NT2/D1 (cell line): ENCODE results near the gene MPIG6B.
"Not testable (repeated sequence)": the region's sequence is repeated elsewhere in the genome, so short reads cannot be mapped to it uniquely, and the experiment has no call there.

Experiments
- DNase-seq: peaks from one replicate; pipeline ENCODE4 v3.0.0-alpha.2; 2011; ENCODE audit warnings: low read depth, low spot score
- H3K27me3 ChIP-seq: 2 replicates; pipeline ENCODE4 v1.6.0; 2011; ENCODE audit warnings: mild to moderate bottlenecking; ENCODE audit not compliant: insufficient read length, insufficient read depth
- H3K36me3 ChIP-seq: 2 replicates; pipeline ENCODE4 v1.6.1; 2011; ENCODE audit warnings: mild to moderate bottlenecking, low read length, mixed read lengths; ENCODE audit not compliant: insufficient read depth, insufficient read length
- H3K4me1 ChIP-seq: 2 replicates; pipeline ENCODE4 v1.5.1; 2011; ENCODE audit not compliant: insufficient read depth, insufficient read length
- H3K4me3 ChIP-seq: 2 replicates; pipeline ENCODE4 v1.5.1; 2011; ENCODE audit warnings: low read depth; ENCODE audit not compliant: insufficient read length
- H3K9ac ChIP-seq: 2 replicates; pipeline ENCODE4 v1.6.0; 2011; ENCODE audit warnings: low read depth; ENCODE audit not compliant: insufficient read length
- H3K9me3 ChIP-seq: 2 replicates; pipeline ENCODE4 v1.5.1; 2011; ENCODE audit warnings: mild to moderate bottlenecking, low read length; ENCODE audit not compliant: insufficient read depth
- SUZ12 ChIP-seq: IDR thresholded peaks from 2 replicates; pipeline ENCODE4 v1.6.1; 2011; ENCODE audit not compliant: insufficient read length, insufficient read depth; ENCODE audit errors: extremely low read depth
- YY1 ChIP-seq: IDR thresholded peaks from 2 replicates; pipeline ENCODE4 v1.6.1; 2011; ENCODE audit not compliant: insufficient read length, insufficient read depth
- ZNF274 ChIP-seq: IDR thresholded peaks from 2 replicates; pipeline ENCODE4 v1.6.1; 2011; ENCODE audit warnings: mild to moderate bottlenecking, low read depth, low read length

MPIG6B gene

DNA sequence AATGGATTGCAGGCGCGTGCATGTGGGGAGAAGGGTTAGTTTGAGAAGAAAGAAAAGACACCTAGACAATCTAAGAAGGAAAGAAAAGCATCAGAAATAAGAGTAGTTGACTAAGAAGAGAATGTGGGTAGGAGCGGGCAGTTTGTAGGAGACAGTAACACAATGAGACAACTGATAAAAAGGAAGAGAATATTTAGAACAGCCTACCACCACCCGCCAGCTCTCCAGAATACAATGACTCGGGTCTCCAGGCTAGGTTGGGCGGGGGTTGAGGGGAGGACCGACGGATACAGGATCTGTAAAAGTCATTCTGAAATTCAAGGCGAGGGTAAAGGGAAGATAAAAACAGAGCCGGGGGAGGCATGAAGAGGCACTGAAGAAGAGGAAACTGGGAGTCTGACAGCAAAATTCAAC is 20.8 kb upstream of the MPIG6B start:
- no peak for TF ChIP-seq SUZ12
- TF ChIP-seq YY1 = no peak
- TF ChIP-seq ZNF274 = no peak
- peak overlapping the region; percentile 87 for H3K4me3 ChIP-seq
- DNase-seq = no peak
- H3K27me3 ChIP-seq = no peaks in the 10 kb centered on the region
- H3K9me3 ChIP-seq = no peaks in the 10 kb centered on the region
- peaks cover 31% of the 10 kb centered on the region for H3K36me3 ChIP-seq
- H3K4me1 ChIP-seq = peaks cover 5% of the 10 kb centered on the region
- peak overlapping the region; percentile 93 for H3K9ac ChIP-seq

DNA sequence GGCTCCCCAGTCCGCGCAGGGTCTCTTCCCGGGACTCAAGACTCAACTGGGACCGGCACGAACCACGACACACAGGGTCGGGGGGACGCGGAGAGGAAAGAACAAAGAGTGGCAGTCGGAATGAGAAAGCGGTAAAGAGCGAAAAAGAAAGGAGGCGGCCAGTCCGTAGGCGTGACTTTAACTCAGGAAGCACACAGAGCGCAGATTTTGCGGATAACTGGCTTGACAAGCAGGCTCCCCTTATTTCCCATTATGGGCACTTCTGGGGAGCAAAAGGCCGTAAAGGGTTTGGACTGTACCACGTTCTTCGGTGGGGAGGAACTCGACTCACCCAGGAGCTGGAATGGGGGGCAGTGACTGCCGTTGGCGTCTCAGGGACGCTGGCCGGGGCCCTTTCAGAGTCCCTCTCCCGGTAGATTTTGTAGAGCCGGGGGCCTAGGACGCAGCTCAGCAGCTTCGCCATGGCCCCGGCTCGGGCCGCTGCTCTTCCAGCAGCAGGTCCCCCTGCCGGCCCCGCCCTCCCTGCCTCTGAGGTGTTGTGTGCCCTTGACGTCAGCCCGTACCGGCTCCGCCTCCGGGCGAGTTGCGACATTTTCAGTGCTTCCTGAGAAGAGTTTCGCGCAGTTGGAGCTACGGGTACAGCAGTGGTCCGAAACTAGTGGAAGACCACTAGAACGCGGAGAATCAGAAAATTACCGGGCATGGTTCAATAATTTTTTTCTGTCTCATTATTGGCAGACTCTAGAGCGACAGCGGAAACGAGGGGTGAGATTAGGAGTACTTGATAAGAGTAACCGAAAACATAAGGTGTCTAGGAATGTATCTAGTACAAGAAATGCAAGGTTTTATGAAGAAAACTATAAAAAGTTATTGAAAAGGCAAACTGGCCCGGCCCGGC is 20.1 kb upstream of the MPIG6B start, which contains the start of gene ABHD16A:
Gene ABHD16A (minus strand): TSS at position 506 of the 898 bp plus-strand sequence. CDS start 43 bp downstream, at position 463.
- DNase-seq = peak; percentile 95
- peak within 1 kb of the TSS; percentile 87 for H3K4me3 ChIP-seq
- H3K9ac ChIP-seq = peak within 1 kb of the TSS; percentile 93
- peaks cover 27% of the 10 kb centered on the region for H3K36me3 ChIP-seq
- peaks cover 5% of the 10 kb centered on the region for H3K4me1 ChIP-seq
- no peaks in the 10 kb centered on the region for H3K9me3 ChIP-seq
- H3K27me3 ChIP-seq = no peaks in the 10 kb centered on the region
- TF ChIP-seq YY1 (no peak), ZNF274 (no peak), SUZ12 (no peak)

DNA sequence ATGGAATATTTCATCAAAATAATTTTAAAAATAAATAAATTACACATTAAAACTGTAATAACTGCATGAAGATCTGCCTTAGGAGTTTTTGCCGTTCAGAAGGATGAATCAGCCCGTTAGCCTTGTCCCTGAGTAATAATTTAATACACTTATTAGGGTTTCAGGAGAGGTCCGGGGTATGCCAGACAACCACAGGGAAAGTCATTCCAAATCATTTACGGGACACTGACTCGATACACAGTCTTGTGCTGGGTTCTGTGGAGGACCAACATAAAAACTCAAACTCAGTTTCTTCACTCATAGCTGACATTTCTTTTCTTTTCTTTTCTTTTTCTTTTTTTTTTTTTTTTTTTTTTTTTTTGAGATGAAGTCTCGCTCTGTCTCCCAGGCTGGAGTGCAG is 17.2 kb upstream of the MPIG6B start:
- H3K9ac ChIP-seq = no peak overlapping the region
- peaks cover 10% of the 10 kb centered on the region for H3K36me3 ChIP-seq
- no peaks in the 10 kb centered on the region for H3K9me3 ChIP-seq
- peaks cover 5% of the 10 kb centered on the region for H3K4me1 ChIP-seq
- TF ChIP-seq SUZ12 = no peak
- no peak for TF ChIP-seq ZNF274
- no peak for TF ChIP-seq YY1
- no peak overlapping the region for H3K4me3 ChIP-seq
- no peak for DNase-seq
- no peaks in the 10 kb centered on the region for H3K27me3 ChIP-seq

GRCh38 chr6:31706599-31706998 is 16.6 kb upstream of the MPIG6B start, which contains the start of gene LY6G6F:
Gene LY6G6F (plus strand): TSS chr6:31706866. CDS start chr6:31706907, 41 bp downstream.
- DNase-seq = no peak
- Histone ChIP-seq H3K4me1 (peaks cover 4% of the 10 kb centered on the region), H3K27me3 (no peaks in the 10 kb centered on the region), H3K36me3 (peaks cover 4% of the 10 kb centered on the region), H3K4me3 (no peak within 1 kb of the TSS), H3K9me3 (no peaks in the 10 kb centered on the region), H3K9ac (no peak within 1 kb of the TSS)
- no peak for TF ChIP-seq SUZ12
- no peak for TF ChIP-seq YY1

- Histone ChIP-seq H3K9ac (no peak overlapping the region), H3K36me3 (no peaks in the 10 kb centered on the region), H3K4me3 (no peak overlapping the region), H3K4me1 (no peaks in the 10 kb centered on the region), H3K9me3 (no peaks in the 10 kb centered on the region), H3K27me3 (no peaks in the 10 kb centered on the region)
- TF ChIP-seq ZNF274 (no peak), SUZ12 (no peak), YY1 (no peak)
- DNase-seq = no peak
Observed at GRCh38 chr6:31707701-31708100, 15.5 kb upstream of the MPIG6B start.

DNA sequence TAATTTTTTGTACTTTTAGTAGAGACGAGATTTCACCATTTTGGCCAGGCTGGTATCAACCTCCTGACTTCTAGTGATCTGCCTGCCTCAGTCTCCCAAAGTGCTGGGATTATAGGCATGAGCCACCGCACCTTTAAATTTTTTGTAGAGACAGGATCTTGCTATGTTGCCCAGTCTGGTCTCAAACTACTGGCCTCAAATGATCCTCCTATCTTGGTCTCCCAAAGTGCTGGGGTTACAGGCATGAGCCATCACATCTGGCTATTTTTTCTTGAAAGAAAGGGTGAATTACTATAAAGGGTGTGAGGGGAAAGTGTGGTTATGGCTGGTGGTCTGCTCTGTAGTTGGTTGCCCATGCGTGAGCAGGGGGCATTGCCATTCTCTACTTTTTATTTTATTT is 14.9 kb upstream of the MPIG6B start:
- no peak for DNase-seq

DNA sequence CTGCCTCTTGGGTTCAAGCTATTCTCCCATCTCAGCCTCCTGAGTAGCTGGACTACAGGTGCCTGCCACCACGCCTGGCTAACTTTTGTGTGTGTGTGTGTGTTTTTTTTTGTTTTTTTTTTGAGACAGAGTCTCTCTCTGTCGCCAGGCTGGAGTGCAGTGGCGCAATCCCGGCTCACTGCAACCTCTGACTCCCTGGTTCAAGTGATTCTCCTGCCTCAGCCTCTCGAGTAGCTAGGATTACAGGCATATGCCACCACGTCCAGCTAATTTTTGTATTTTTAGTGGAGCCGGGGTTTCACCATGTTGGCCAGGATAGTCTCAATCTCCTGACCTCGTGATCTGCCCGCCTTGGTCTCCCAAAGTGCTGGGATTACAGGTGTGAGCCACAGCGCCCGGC is 14.0 kb upstream of the MPIG6B start:
- H3K9me3 ChIP-seq, H3K4me3 ChIP-seq, H3K9ac ChIP-seq, H3K36me3 ChIP-seq, H3K4me1 ChIP-seq, H3K27me3 ChIP-seq, DNase-seq: not testable (repeated sequence)

More for the DNA sequence above, 14.9 kb upstream of the MPIG6B start:
- Histone ChIP-seq H3K4me3 (no peak overlapping the region), H3K4me1 (no peaks in the 10 kb centered on the region), H3K9ac (no peak overlapping the region), H3K27me3 (no peaks in the 10 kb centered on the region), H3K36me3 (no peaks in the 10 kb centered on the region), H3K9me3 (no peaks in the 10 kb centered on the region)
- TF ChIP-seq ZNF274 (no peak), SUZ12 (no peak), YY1 (no peak)
